DND-41 (cell line): Measurements from ENCODE around the gene BCKDHB.

Source experiments
- ATAC-seq: fragments of 200-7000 bp; cut with Tn5 transposase; 3 replicates; pipeline ENCODE4 v1.9.1; 2021; ENCODE audit warnings: low read depth; ENCODE audit not compliant: insufficient read depth
- DNase-seq: peaks from one replicate; pipeline ENCODE4 v3.0.0-alpha.2; 2020
- H2AFZ ChIP-seq: 2 replicates; pipeline ENCODE4 v1.6.0; 2012; ENCODE audit warnings: low read depth, low read length
- H3K27ac ChIP-seq: 2 replicates; pipeline ENCODE4 v1.5.1; 2012; ENCODE audit warnings: low read length, inconsistent platforms
- H3K27me3 ChIP-seq: fragments of 200-600 bp; sonication (generic); 2 replicates; pipeline ENCODE4 v1.6.0; 2012; ENCODE audit warnings: low read length, mild to moderate bottlenecking, inconsistent platforms; ENCODE audit not compliant: insufficient read depth, poor library complexity
- H3K36me3 ChIP-seq: 2 replicates; pipeline ENCODE4 v1.5.1; 2012; ENCODE audit warnings: low read length, inconsistent platforms; ENCODE audit not compliant: insufficient read depth
- H3K4me1 ChIP-seq: 2 replicates; pipeline ENCODE4 v1.5.1; 2012; ENCODE audit warnings: mild to moderate bottlenecking, low read length; ENCODE audit not compliant: insufficient read depth
- H3K4me2 ChIP-seq: 2 replicates; pipeline ENCODE4 v1.6.0; 2012; ENCODE audit warnings: mild to moderate bottlenecking, moderate library complexity, low read length, inconsistent platforms; ENCODE audit not compliant: insufficient read depth
- H3K4me3 ChIP-seq, 2 experiments: fragments of 200-600 bp in 1 of 2; shearing (Covaris generic) in 1 of 2; 2 replicates each; pipeline ENCODE4 v1.5.1; 2012 to 2016; ENCODE audit warnings: inconsistent platforms in 2 of 2, low read length in 2 of 2, mild to moderate bottlenecking in 2 of 2, low read depth in 1 of 2, moderate library complexity in 1 of 2
- H3K79me2 ChIP-seq: 2 replicates; pipeline ENCODE4 v1.6.0; 2012; ENCODE audit warnings: low read length, inconsistent platforms; ENCODE audit not compliant: insufficient read depth
- H3K9ac ChIP-seq: 2 replicates; pipeline ENCODE4 v1.6.0; 2012; ENCODE audit warnings: low read depth, mild to moderate bottlenecking, inconsistent platforms, low read length, moderate library complexity
- H3K9me3 ChIP-seq: 2 replicates; pipeline ENCODE4 v1.5.1; 2012; ENCODE audit warnings: low read length, moderate library complexity, mild to moderate bottlenecking, inconsistent platforms; ENCODE audit not compliant: insufficient read depth, severe bottlenecking
- H4K20me1 ChIP-seq: 2 replicates; pipeline ENCODE4 v1.6.0; 2012; ENCODE audit warnings: low read length; ENCODE audit not compliant: insufficient read depth
- CTCF ChIP-seq: IDR thresholded peaks from 2 replicates; pipeline ENCODE4 v1.5.1; 2012; ENCODE audit warnings: borderline replicate concordance, low read length, moderate library complexity, mild to moderate bottlenecking; ENCODE audit not compliant: poor library complexity, severe bottlenecking; ENCODE audit errors: extremely low read depth
- EZH2 ChIP-seq: IDR thresholded peaks from 3 replicates; pipeline ENCODE4 v1.6.1; 2012; ENCODE audit warnings: borderline replicate concordance, low read depth, mild to moderate bottlenecking, moderate library complexity, low read length, inconsistent platforms; ENCODE audit not compliant: severe bottlenecking

The BCKDHB gene

GRCh38 chr6:80095600-80095999 lies 10.9 kb upstream of the BCKDHB start:
- no peak overlapping the region for H2AFZ ChIP-seq
- no peak overlapping the region for H3K27ac ChIP-seq
- H3K4me2 ChIP-seq: no peak overlapping the region
- TF ChIP-seq CTCF (no peak), EZH2 (no peak)
- H3K36me3 ChIP-seq: no peaks in the 10 kb centered on the region
- no peaks in the 10 kb centered on the region for H3K79me2 ChIP-seq
- no peaks in the 10 kb centered on the region for H4K20me1 ChIP-seq
- H3K27me3 ChIP-seq: peaks cover 2% of the 10 kb centered on the region
- peak; percentile 17 for DNase-seq
- no peaks in the 10 kb centered on the region; the same call in 1 of the 2 replicates for H3K4me1 ChIP-seq
- peak; percentile 57; the same call in 2 of the 3 replicates for ATAC-seq
- no peaks in the 10 kb centered on the region for H3K9me3 ChIP-seq
- H3K9ac ChIP-seq: no peak overlapping the region
- no peak overlapping the region for H3K4me3 ChIP-seq

DNA sequence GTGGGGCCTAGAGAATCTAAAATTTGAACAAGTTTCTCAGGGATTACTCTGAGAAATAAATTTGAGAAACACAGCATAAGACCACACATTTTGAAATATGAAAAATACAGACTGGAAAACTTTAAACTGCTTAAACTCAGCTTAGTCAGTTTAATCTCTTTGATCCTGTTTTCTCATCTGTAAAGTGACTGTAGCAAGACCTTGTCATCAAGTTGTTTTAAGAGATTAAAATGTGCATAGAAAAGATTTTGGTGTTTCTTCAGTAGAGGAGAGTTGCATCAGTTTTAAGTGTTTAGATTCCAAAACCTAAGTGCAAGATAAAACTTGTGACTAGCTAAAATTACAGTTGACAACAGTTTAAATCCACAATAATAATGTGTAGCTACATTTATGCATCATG lies 8.1 kb upstream of the BCKDHB start:
- H4K20me1 ChIP-seq: no peaks in the 10 kb centered on the region
- TF ChIP-seq EZH2 (no peak), CTCF (no peak)
- H3K4me2 ChIP-seq: no peak overlapping the region
- ATAC-seq (no peak), DNase-seq (no peak)
- no peaks in the 10 kb centered on the region for H3K79me2 ChIP-seq
- no peaks in the 10 kb centered on the region; the same call in 1 of the 2 replicates for H3K4me1 ChIP-seq
- no peaks in the 10 kb centered on the region for H3K9me3 ChIP-seq
- H3K9ac ChIP-seq: no peak overlapping the region
- no peak overlapping the region for H3K4me3 ChIP-seq
- no peak overlapping the region for H3K27ac ChIP-seq
- H3K27me3 ChIP-seq: peaks cover 2% of the 10 kb centered on the region
- H3K36me3 ChIP-seq: no peaks in the 10 kb centered on the region
- H2AFZ ChIP-seq: no peak overlapping the region

DNA sequence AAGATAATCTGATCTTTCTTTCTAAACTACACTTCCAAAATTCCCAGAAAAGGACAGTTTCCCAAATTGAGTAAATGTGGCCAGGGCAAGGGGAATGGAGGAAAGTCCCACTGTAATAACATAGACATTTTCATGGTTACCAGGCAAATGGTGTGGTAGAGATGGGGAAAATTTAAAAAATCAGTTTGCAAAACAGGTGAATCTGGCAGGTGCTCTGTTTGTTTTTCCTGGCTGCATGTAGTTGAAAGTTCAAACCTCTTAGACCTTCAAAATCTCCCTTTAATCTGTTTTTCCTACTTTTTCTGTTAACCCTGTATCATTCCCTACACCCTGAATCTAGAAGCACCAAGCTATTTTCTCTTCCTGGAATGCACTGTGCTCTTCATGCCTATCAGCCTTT lies 2.0 kb upstream of the BCKDHB start:
- TF ChIP-seq EZH2 (no peak), CTCF (no peak)
- H3K9ac ChIP-seq: no peak overlapping the region
- 0 out of 2 replicates have a peak overlapping the region, but pooled peaks have one; percentile 43 for H2AFZ ChIP-seq
- no peak overlapping the region for H3K4me3 ChIP-seq
- H3K9me3 ChIP-seq: no peaks in the 10 kb centered on the region
- peaks cover 21% of the 10 kb centered on the region for H3K79me2 ChIP-seq
- ATAC-seq: no peak
- H3K4me1 ChIP-seq: peaks cover 26% of the 10 kb centered on the region
- no peak overlapping the region for H3K4me2 ChIP-seq
- no peaks in the 10 kb centered on the region for H3K36me3 ChIP-seq
- H4K20me1 ChIP-seq: no peaks in the 10 kb centered on the region; the same call in 1 of the 2 replicates
- H3K27me3 ChIP-seq: no peaks in the 10 kb centered on the region
- no peak for DNase-seq
- no peak overlapping the region for H3K27ac ChIP-seq
